Measurements from ENCODE around the gene HLCS.

DNA sequence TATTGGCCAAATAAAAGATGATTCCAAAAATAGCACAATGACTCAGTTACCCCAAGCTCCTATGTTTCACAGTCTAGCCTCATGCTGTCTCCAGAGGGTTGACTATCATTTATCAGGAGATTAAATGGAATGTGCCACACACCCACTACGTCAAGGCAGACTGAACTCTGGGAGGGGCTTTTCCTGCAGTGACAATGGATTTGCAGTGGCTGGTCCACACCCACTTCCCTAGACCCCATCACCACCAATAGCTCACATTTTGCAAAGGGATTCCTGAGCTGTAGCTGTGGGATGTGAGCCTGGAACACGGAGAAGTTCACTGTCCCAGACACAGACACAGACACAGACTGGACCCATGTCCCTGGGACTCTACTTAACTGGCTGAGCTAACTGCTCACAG lies 77.1 kb downstream of the HLCS start:
- TF ChIP-seq, protein P1, sequence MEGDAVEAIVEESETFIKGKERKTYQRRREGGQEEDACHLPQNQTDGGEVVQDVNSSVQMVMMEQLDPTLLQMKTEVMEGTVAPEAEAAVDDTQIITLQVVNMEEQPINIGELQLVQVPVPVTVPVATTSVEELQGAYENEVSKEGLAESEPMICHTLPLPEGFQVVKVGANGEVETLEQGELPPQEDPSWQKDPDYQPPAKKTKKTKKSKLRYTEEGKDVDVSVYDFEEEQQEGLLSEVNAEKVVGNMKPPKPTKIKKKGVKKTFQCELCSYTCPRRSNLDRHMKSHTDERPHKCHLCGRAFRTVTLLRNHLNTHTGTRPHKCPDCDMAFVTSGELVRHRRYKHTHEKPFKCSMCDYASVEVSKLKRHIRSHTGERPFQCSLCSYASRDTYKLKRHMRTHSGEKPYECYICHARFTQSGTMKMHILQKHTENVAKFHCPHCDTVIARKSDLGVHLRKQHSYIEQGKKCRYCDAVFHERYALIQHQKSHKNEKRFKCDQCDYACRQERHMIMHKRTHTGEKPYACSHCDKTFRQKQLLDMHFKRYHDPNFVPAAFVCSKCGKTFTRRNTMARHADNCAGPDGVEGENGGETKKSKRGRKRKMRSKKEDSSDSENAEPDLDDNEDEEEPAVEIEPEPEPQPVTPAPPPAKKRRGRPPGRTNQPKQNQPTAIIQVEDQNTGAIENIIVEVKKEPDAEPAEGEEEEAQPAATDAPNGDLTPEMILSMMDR (IDR thresholded peaks at IDR 0.05; ENCODE audit: low read depth, low read length): no peak
- TF ChIP-seq EZH2phosphoT487 (IDR thresholded peaks at IDR 0.05; ENCODE audit: low read depth): no peak

All from OCI-LY3 (cell line).